WTC11 (cell line): ENCODE measurements around the gene SUPT4H1. TPM values are rescaled to one million over a fixed set of nuclear protein-coding genes. Genes with fewer than 3 reads are reported as not detected.
"Not testable (repeated sequence)": the region's sequence is repeated elsewhere in the genome, so short reads cannot be mapped to it uniquely, and the experiment has no call there.

Source experiments
- ATAC-seq: fragments of 200-7000 bp; cut with Tn5 transposase; 2 replicates; pipeline ENCODE4 v1.10.0; 2021; ENCODE audit warnings: mild to moderate bottlenecking, moderate library complexity
- CTCF ChIA-PET: fragments of 300-600 bp; sonication (Branson Sonifier 250); formaldehyde crosslinking; loops from one replicate; lab custom pipeline; 2021; ENCODE audit warnings: antibody characterized with exemption; lab: Charles Lee
- POLR2A ChIA-PET: fragments of 350-600 bp; sonication (Branson Sonifier 250); formaldehyde crosslinking; loops from one replicate; lab custom pipeline; 2021; ENCODE audit warnings: antibody characterized with exemption; lab: Charles Lee
- DNase-seq: peaks from one replicate; pipeline ENCODE4 v3.0.0; 2021; ENCODE audit warnings: low spot score
- H3K27ac Mint-ChIP-seq: 2 replicates; pipeline ENCODE4 v1.8.0; 2021; ENCODE audit warnings: mixed read lengths
- H3K27me3 Mint-ChIP-seq: 2 replicates; pipeline ENCODE4 v1.8.0; 2021; ENCODE audit warnings: low read depth, mild to moderate bottlenecking, moderate library complexity, mixed read lengths
- H3K36me3 Mint-ChIP-seq: 2 replicates; pipeline ENCODE4 v1.8.0; 2021; ENCODE audit warnings: mixed read lengths
- H3K4me1 Mint-ChIP-seq: 2 replicates; pipeline ENCODE4 v1.8.0; 2022; ENCODE audit warnings: mixed read lengths
- H3K4me3 Mint-ChIP-seq: 2 replicates; pipeline ENCODE4 v1.8.0; 2021; ENCODE audit warnings: mild to moderate bottlenecking, moderate library complexity, mixed read lengths
- H3K9me3 Mint-ChIP-seq: 2 replicates; pipeline ENCODE4 v1.8.0; 2021; ENCODE audit warnings: mixed read lengths
- ATF6 ChIP-seq: sonication (generic); formaldehyde crosslinking; IDR thresholded peaks from 2 replicates; pipeline ENCODE4 v1.8.1; 2023; ENCODE audit warnings: mild to moderate bottlenecking, missing genetic modification reagents
- CDX4 ChIP-seq: fragments of 250-450 bp; sonication (Bioruptor Pico); IDR thresholded peaks from 2 replicates; pipeline ENCODE4 v1.9.0; 2021; ENCODE audit warnings: moderate library complexity, mild to moderate bottlenecking, inconsistent platforms, borderline replicate concordance
- E2F5 ChIP-seq: sonication (generic); formaldehyde crosslinking; IDR thresholded peaks from 2 replicates; pipeline ENCODE4 v1.8.1; 2022; ENCODE audit warnings: mild to moderate bottlenecking, moderate library complexity, missing genetic modification reagents
- ELF4 ChIP-seq: sonication (generic); formaldehyde crosslinking; IDR thresholded peaks from 2 replicates; pipeline ENCODE4 v1.8.1; 2022; ENCODE audit warnings: low read depth, mild to moderate bottlenecking, moderate library complexity, missing genetic modification reagents
- ESRRA ChIP-seq: sonication (generic); formaldehyde crosslinking; IDR thresholded peaks from 2 replicates; pipeline ENCODE4 v1.8.1; 2022; ENCODE audit warnings: mild to moderate bottlenecking, missing genetic modification reagents, borderline replicate concordance
- FOXP4 ChIP-seq: sonication (generic); formaldehyde crosslinking; IDR thresholded peaks from 2 replicates; pipeline ENCODE4 v1.8.0; 2022; ENCODE audit warnings: mild to moderate bottlenecking, missing genetic modification reagents
- MLX ChIP-seq: sonication (generic); formaldehyde crosslinking; IDR thresholded peaks from 2 replicates; pipeline ENCODE4 v1.8.1; 2023; ENCODE audit warnings: mild to moderate bottlenecking, missing genetic modification reagents, moderate library complexity
- NFE2L1 ChIP-seq: sonication (generic); formaldehyde crosslinking; IDR thresholded peaks from 2 replicates; pipeline ENCODE4 v1.8.1; 2023; ENCODE audit warnings: missing genetic modification reagents
- OVOL2 ChIP-seq: fragments of 250-450 bp; sonication (Bioruptor Pico); IDR thresholded peaks from 2 replicates; pipeline ENCODE4 v1.9.0; 2021; ENCODE audit warnings: mild to moderate bottlenecking, borderline replicate concordance
- SP1 ChIP-seq: sonication (generic); formaldehyde crosslinking; conservative IDR thresholded peaks from 2 replicates; pipeline ENCODE4 v1.8.1; 2022; ENCODE audit warnings: missing genetic modification reagents
- TP53 ChIP-seq: sonication (generic); formaldehyde crosslinking; IDR thresholded peaks from 2 replicates; pipeline ENCODE4 v1.8.1; 2023; ENCODE audit warnings: mild to moderate bottlenecking, missing genetic modification reagents
- USF2 ChIP-seq: sonication (generic); formaldehyde crosslinking; IDR thresholded peaks from 2 replicates; pipeline ENCODE4 v1.8.1; 2023; ENCODE audit warnings: mild to moderate bottlenecking, missing genetic modification reagents, moderate library complexity
- ZBTB43 ChIP-seq: sonication (generic); formaldehyde crosslinking; IDR thresholded peaks from 2 replicates; pipeline ENCODE4 v1.8.1; 2023; ENCODE audit warnings: mild to moderate bottlenecking, missing genetic modification reagents
- ZNF232 ChIP-seq: sonication (generic); formaldehyde crosslinking; IDR thresholded peaks from 2 replicates; pipeline ENCODE4 v1.8.0; 2022; ENCODE audit warnings: mild to moderate bottlenecking, missing genetic modification reagents
- ZNF671 ChIP-seq: fragments of 250-450 bp; sonication (Bioruptor Pico); IDR thresholded peaks from 2 replicates; pipeline ENCODE4 v1.8.0; 2021; ENCODE audit warnings: mild to moderate bottlenecking
- total RNA-seq: library from RNA; stranded (reverse); gene quantifications from 3 replicates; pipeline ENCODE4 v1.2.3, GENCODE V29; 2021

The SUPT4H1 gene
- total RNA-seq, 1 experiment from 2014 or later: 85.5 TPM

GRCh38 chr17:58398574-58399266, 46.7 kb upstream of the SUPT4H1 start:
- H3K4me1 Mint-ChIP-seq: peaks cover 48% of the 10 kb centered on the region
- ATAC-seq: no peak
- H3K36me3 Mint-ChIP-seq: no peaks in the 10 kb centered on the region
- no peaks in the 10 kb centered on the region for H3K9me3 Mint-ChIP-seq
- H3K27me3 Mint-ChIP-seq: peaks cover 98% of the 10 kb centered on the region
- CTCF ChIA-PET: no interaction called here
- 0 out of 2 replicates have a peak overlapping the region, but pooled peaks have one; percentile 26 for H3K4me3 Mint-ChIP-seq
- no peak overlapping the region for H3K27ac Mint-ChIP-seq
- DNase-seq: no peak
- TF ChIP-seq ZNF671: no peak
- TF ChIP-seq USF2: no peak
- no peak for TF ChIP-seq FOXP4 (CRISPR knock-in tag)
- TF ChIP-seq OVOL2: no peak
- no peak for TF ChIP-seq E2F5 (CRISPR knock-in tag)
- no peak for TF ChIP-seq SP1
- no peak for TF ChIP-seq CDX4 (CRISPR knock-in tag)
- no peak for TF ChIP-seq ELF4 (CRISPR knock-in tag)
- TF ChIP-seq ATF6 (CRISPR knock-in tag): no peak
- TF ChIP-seq ZNF232 (CRISPR knock-in tag): no peak
- no peak for TF ChIP-seq TP53 (CRISPR knock-in tag)
- no peak for TF ChIP-seq NFE2L1 (CRISPR knock-in tag)
- no peak for TF ChIP-seq MLX (CRISPR knock-in tag)
- no peak for TF ChIP-seq ESRRA (CRISPR knock-in tag)
- TF ChIP-seq ZBTB43 (CRISPR knock-in tag): no peak
- POLR2A ChIA-PET: interaction anchor here (1.0 kb wide), 1 partner anchor 10 kb away, joined by 3 read pairs; no protein-coding TSS in a partner anchor

GRCh38 chr17:58397421-58397820, 45.4 kb upstream of the SUPT4H1 start:
- H3K36me3 Mint-ChIP-seq, CTCF ChIA-PET, H3K9me3 Mint-ChIP-seq, DNase-seq, H3K27ac Mint-ChIP-seq, H3K4me3 Mint-ChIP-seq, ATAC-seq: not testable (repeated sequence)
- Mint-ChIP-seq H3K27me3 (peaks cover 85% of the 10 kb centered on the region), H3K4me1 (peaks cover 35% of the 10 kb centered on the region)
- POLR2A ChIA-PET: interaction anchor here (0.6 to 1.0 kb wide), 3 partner anchors 9 to 604 kb away, joined by 3 read pairs; no protein-coding TSS in a partner anchor
